Subcutaneous abdominal adipose tissue (tissue), 5 donors: Measurements from ENCODE around the gene C4orf54.

Experiments used
- H3K27ac ChIP-seq: one replicate; pipeline ENCODE4 v1.7.0; 2013; ENCODE audit warnings: low read depth, mild to moderate bottlenecking, inconsistent platforms, low read length, moderate library complexity
- H3K27me3 ChIP-seq, 5 donors: one replicate each; pipeline ENCODE4 v1.7.0; 2013; ENCODE audit warnings: low read length in 5 of 5, inconsistent platforms in 1 of 5; ENCODE audit not compliant: control insufficient read depth in 5 of 5, insufficient read depth in 4 of 5
- H3K36me3 ChIP-seq, 5 donors: one replicate each; pipeline ENCODE4 v1.7.0; 2013; ENCODE audit warnings: low read length in 5 of 5; ENCODE audit not compliant: control insufficient read depth in 5 of 5, insufficient read depth in 5 of 5
- H3K4me1 ChIP-seq, 5 donors: one replicate each; pipeline ENCODE4 v1.7.0; 2013; ENCODE audit warnings: low read length in 5 of 5, mild to moderate bottlenecking in 3 of 5, moderate library complexity in 1 of 5; ENCODE audit not compliant: control insufficient read depth in 5 of 5, insufficient read depth in 5 of 5
- H3K4me3 ChIP-seq, 5 donors: one replicate each; pipeline ENCODE4 v1.7.0; 2013; ENCODE audit warnings: low read length in 5 of 5, low read depth in 1 of 5
- H3K9ac ChIP-seq, 5 donors: one replicate each; pipeline ENCODE4 v1.7.0; 2013; ENCODE audit warnings: low read length in 5 of 5, mild to moderate bottlenecking in 4 of 5, moderate library complexity in 3 of 5
- H3K9me3 ChIP-seq, 5 donors: one replicate each; pipeline ENCODE4 v1.7.0; 2013; ENCODE audit warnings: low read length in 5 of 5; ENCODE audit not compliant: control insufficient read depth in 5 of 5
- donor health status: healthy.
- donor health status: healthy.
- donor health status: healthy.
- donor health status: healthy.
- donor health status: healthy.

Gene C4orf54

DNA sequence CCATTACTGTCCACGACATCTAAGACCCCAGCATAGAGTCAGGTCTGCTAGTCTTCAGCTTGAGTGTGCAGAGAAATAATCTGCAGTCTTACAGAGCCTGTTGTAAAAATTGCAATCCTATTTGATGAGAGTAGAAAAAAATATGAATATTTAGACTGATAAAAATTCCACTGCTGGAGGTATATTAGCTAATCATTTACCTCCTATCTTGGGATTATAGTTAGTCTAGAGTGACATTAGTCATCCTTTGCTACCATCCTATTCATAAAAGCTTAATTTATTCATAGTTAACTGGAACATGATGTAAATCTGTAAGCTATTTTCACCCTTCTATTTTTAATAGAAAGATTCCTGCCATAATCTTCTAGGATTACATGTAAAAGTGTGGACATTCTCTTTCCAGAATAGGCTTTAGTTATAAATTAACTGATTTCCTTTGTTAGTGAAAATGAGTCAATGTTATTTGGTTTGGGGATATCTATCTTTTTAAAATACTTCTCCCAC, 26.7 kb downstream of the C4orf54 start:
- no peaks in the 10 kb centered on the region for H3K36me3 ChIP-seq
- H3K27ac ChIP-seq = no peak overlapping the region
- H3K4me1 ChIP-seq = no peaks in the 10 kb centered on the region
- H3K9me3 ChIP-seq = no peaks in the 10 kb centered on the region
- no peaks in the 10 kb centered on the region for H3K27me3 ChIP-seq
- H3K4me3 ChIP-seq = no peak overlapping the region
- H3K9ac ChIP-seq = no peak overlapping the region

GRCh38 chr4:99629962-99630554, 27.6 kb downstream of the C4orf54 start:
- Histone ChIP-seq H3K9ac (no peak overlapping the region), H3K27me3 (no peaks in the 10 kb centered on the region), H3K4me1 (no peaks in the 10 kb centered on the region), H3K4me3 (no peak overlapping the region), H3K9me3 (no peaks in the 10 kb centered on the region), H3K36me3 (no peaks in the 10 kb centered on the region), H3K27ac (no peak overlapping the region)

DNA sequence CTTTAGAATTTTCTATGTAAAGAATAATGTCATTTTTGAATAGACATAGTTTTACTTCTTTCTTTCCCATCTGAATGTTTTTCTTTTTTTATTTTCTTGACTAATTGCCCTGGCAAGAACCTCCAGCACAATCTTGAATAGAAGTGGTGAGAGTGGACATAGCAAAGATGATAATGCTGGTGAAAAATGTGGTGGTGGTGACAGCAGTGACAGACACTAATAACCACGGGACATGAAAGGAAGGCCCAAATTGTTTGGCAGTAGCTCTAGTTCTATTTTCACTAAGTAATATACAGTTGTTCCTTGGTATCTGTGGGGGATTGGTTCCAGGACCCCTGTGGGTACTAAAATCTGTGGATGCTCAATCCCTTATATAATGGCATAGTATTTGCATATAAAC, 29.6 kb downstream of the C4orf54 start:
- H3K27ac ChIP-seq = no peak overlapping the region

DNA sequence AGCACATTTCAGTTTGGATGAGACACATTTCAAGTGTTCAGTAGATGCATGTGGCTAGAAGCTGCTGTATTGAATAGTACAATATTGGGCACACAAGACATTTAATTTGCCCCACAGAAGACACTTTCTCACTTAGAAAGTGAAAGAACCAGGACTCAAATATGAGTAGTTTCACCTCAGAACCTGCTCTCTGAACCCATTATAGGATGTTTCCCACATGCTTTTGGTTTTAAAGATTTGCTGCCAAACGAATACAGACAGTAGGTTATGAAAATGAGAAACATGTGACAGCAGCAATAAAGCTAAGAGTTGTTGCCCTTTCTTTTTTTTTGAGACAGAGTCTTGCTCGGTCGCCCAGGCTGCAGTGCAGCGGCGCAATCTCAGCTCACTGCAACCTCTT, 32.3 kb downstream of the C4orf54 start:
- Histone ChIP-seq H3K9me3 (no peaks in the 10 kb centered on the region), H3K27me3 (no peaks in the 10 kb centered on the region), H3K4me3 (no peak overlapping the region), H3K36me3 (no peaks in the 10 kb centered on the region), H3K27ac (no peak overlapping the region), H3K9ac (no peak overlapping the region), H3K4me1 (no peaks in the 10 kb centered on the region)

More for the DNA sequence above, 29.6 kb downstream of the C4orf54 start:
- Histone ChIP-seq H3K9ac (no peak overlapping the region), H3K4me1 (no peaks in the 10 kb centered on the region), H3K27me3 (no peaks in the 10 kb centered on the region), H3K36me3 (no peaks in the 10 kb centered on the region), H3K4me3 (no peak overlapping the region), H3K9me3 (no peaks in the 10 kb centered on the region)

DNA sequence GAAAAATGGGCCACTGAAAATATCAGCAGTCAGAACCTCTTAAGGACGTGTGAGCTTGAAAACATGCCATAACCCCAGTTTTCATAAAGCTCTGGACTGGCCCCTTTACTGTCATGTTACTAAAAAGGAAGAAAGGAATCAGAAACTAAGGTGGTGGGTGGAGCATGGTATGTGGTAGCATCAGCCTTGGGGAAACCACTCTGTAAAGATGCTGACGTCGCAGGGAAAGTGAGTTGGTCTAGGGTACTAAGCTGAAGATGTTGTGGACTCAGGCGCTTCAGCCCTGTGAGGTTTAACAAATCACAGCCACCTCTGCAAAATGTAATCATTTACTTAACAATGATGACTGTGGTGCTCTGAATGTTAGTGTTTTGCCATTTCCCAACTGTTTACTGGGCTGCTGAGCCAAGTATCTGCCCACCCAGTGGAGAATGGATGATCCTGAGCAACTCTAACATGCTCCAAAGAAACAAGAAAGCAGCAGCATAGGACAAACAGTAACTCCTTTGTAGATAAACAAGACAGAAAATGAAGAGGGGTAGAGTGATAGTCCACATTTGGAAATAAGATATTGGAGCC, 33.4 kb downstream of the C4orf54 start:
- Histone ChIP-seq H3K4me3 (no peak overlapping the region), H3K27ac (no peak overlapping the region), H3K36me3 (no peaks in the 10 kb centered on the region), H3K4me1 (no peaks in the 10 kb centered on the region), H3K9ac (no peak overlapping the region), H3K9me3 (no peaks in the 10 kb centered on the region), H3K27me3 (no peaks in the 10 kb centered on the region)

DNA sequence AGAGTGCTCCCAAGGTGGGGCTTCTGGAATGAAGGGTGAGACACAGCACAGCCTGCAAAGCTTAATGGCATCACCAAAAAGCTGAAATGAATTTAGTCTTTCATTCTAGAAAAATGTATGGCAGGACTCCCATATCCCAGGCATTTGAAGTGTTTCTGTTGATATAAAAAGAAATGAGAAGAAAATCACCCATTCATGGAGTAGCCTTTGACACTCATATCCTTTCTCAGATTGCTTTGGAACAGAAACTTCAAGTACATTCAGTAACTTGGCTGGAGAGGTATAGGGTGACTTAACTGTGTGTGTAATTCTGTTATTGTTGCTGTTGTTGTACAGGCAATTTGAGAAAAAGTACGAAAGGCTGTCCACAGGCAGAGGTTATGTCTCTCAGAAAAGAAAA, 35.3 kb downstream of the C4orf54 start:
- H3K9ac ChIP-seq = no peak overlapping the region
- H3K36me3 ChIP-seq = no peaks in the 10 kb centered on the region
- H3K27ac ChIP-seq = no peak overlapping the region
- no peaks in the 10 kb centered on the region for H3K4me1 ChIP-seq
- H3K9me3 ChIP-seq = no peaks in the 10 kb centered on the region
- H3K27me3 ChIP-seq = no peaks in the 10 kb centered on the region
- no peak overlapping the region for H3K4me3 ChIP-seq

GRCh38 chr4:99617374-99617773, 40.3 kb downstream of the C4orf54 start:
- Histone ChIP-seq H3K9ac (no peak overlapping the region), H3K27ac (no peak overlapping the region)

DNA sequence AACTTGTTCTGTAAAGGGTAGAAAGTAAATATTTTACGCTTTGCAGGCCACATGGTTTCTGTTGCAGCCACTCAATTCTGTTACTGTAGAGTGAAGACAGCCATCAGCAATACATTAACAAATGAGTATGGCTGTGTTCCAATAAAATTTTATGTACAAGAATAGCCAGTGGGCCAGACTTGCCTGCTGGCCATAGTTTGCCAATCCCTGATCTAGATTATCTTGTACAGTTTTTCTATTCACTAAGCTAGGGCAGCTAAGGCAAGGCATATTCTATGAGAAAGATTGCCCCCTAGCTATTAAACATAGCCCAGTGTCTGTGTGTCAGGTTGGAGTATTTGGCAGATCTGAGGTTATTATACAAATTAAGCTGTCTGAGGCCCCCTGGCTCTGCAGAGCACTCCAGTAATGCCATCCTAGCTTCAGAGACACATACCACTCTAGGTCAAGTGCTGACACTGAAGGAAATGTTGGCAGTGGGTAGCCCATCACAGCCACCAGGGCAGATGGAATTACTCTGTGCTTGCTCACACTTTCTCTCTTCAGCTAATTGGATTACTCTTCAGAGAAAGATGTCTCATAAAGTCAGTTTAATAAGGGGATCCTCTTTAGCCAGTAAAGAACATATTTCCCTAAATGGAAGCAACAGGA, 42.3 kb downstream of the C4orf54 start:
- Histone ChIP-seq H3K36me3 (no peaks in the 10 kb centered on the region), H3K27ac (no peak overlapping the region), H3K9ac (no peak overlapping the region), H3K9me3 (no peaks in the 10 kb centered on the region), H3K4me3 (no peak overlapping the region), H3K4me1 (peaks cover 0 to 11% (median 5%) of the 10 kb centered on the region in 5 donors), H3K27me3 (no peaks in the 10 kb centered on the region)

More at GRCh38 chr4:99617374-99617773, 40.3 kb downstream of the C4orf54 start:
- Histone ChIP-seq H3K4me3 (no peak overlapping the region), H3K27me3 (no peaks in the 10 kb centered on the region), H3K9me3 (no peaks in the 10 kb centered on the region), H3K4me1 (no peaks in the 10 kb centered on the region), H3K36me3 (no peaks in the 10 kb centered on the region)

- Histone ChIP-seq H3K36me3 (no peaks in the 10 kb centered on the region), H3K27ac (no peak overlapping the region), H3K9ac (no peak overlapping the region), H3K4me3 (no peak overlapping the region), H3K4me1 (peaks cover 0 to 11% (median 5%) of the 10 kb centered on the region in 5 donors), H3K27me3 (no peaks in the 10 kb centered on the region), H3K9me3 (no peaks in the 10 kb centered on the region)
Observed at GRCh38 chr4:99614491-99614890, 43.1 kb downstream of the C4orf54 start.

DNA sequence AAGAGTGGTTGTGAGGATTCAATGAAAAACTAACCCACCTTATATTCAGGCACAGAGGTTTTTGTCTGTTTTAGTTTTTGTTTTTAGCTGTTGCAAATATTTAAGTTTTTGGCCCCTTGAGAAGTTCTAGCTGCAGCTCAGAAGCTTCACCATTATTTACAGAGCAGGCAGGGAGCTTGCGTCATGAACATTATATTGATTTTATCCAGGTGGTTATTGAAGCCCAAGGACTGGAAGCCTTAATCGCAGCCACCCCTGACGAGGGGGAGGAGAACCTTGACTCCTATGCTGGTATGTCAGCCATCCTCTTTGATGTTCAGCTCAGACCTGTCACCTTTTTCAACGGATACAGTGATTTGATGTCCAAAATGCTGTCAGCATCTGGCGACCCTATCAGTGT, 44.9 kb downstream of the C4orf54 start:
- Histone ChIP-seq H3K27ac (no peak overlapping the region), H3K36me3 (no peaks in the 10 kb centered on the region), H3K9ac (no peak overlapping the region)

More for the DNA sequence above, 44.9 kb downstream of the C4orf54 start:
- Histone ChIP-seq H3K9me3 (no peaks in the 10 kb centered on the region), H3K4me1 (peaks cover 0 to 11% (median 5%) of the 10 kb centered on the region in 5 donors), H3K27me3 (no peaks in the 10 kb centered on the region), H3K4me3 (no peak overlapping the region)
